GM19397 (cell line): ENCODE measurements around the gene SAMD3.
"Not testable (repeated sequence)": the region's sequence is repeated elsewhere in the genome, so short reads cannot be mapped to it uniquely, and the experiment has no call there.

Experiments used
- ATAC-seq: cut with Tn5 transposase; IDR thresholded peaks from one replicate; pipeline ENCODE4 v1.9.1; 2021; ENCODE audit warnings: mild to moderate bottlenecking, moderate library complexity; ENCODE audit not compliant: unreplicated experiment

The SAMD3 gene

GRCh38 chr6:130182466-130182865, 40.3 kb downstream of the SAMD3 start:
- no peak for ATAC-seq

- no peak for ATAC-seq
These were observed 44.1 kb downstream of the SAMD3 start for GRCh38 chr6:130178692-130179091.

- no peak for ATAC-seq
These were observed 46.4 kb downstream of the SAMD3 start for GRCh38 chr6:130176378-130176777.

- ATAC-seq, result not testable (repeated sequence)
These were observed 49.3 kb downstream of the SAMD3 start for GRCh38 chr6:130173377-130174004.

- not testable (repeated sequence) for ATAC-seq
These were observed 52.6 kb downstream of the SAMD3 start for GRCh38 chr6:130170160-130170559.

- ATAC-seq, result no peak
These were observed 55.1 kb downstream of the SAMD3 start for GRCh38 chr6:130167655-130168054.

- ATAC-seq, result no peak
These were observed 58.5 kb downstream of the SAMD3 start for GRCh38 chr6:130164251-130164650.

- ATAC-seq, result no peak
These were observed 59.5 kb downstream of the SAMD3 start for GRCh38 chr6:130163266-130163665.

- no peak for ATAC-seq
These were observed 60.3 kb downstream of the SAMD3 start for GRCh38 chr6:130162421-130162820.

GRCh38 chr6:130161683-130162404, 60.9 kb downstream of the SAMD3 start:
- no peak for ATAC-seq

- no peak for ATAC-seq
These were observed 62.8 kb downstream of the SAMD3 start for GRCh38 chr6:130159956-130160355.

- no peak for ATAC-seq
These were observed 64.2 kb downstream of the SAMD3 start for GRCh38 chr6:130158548-130158947.

GRCh38 chr6:130158056-130158455, 64.7 kb downstream of the SAMD3 start:
- ATAC-seq, result no peak

- ATAC-seq, result no peak
These were observed 65.8 kb downstream of the SAMD3 start for GRCh38 chr6:130156908-130157307.

GRCh38 chr6:130152908-130153510, 69.7 kb downstream of the SAMD3 start:
- no peak for ATAC-seq

GRCh38 chr6:130150906-130151305, 71.8 kb downstream of the SAMD3 start:
- ATAC-seq, result no peak

- not testable (repeated sequence) for ATAC-seq
These were observed 73.7 kb downstream of the SAMD3 start for GRCh38 chr6:130149016-130149415.

- no peak for ATAC-seq
These were observed 74.6 kb downstream of the SAMD3 start for GRCh38 chr6:130148181-130148580.

GRCh38 chr6:130147111-130147510, 75.6 kb downstream of the SAMD3 start:
- no peak for ATAC-seq

- no peak for ATAC-seq
These were observed 79.0 kb downstream of the SAMD3 start for GRCh38 chr6:130143709-130144108.

GRCh38 chr6:130140084-130140483, 82.7 kb downstream of the SAMD3 start:
- ATAC-seq, result no peak

- peak; percentile 10 for ATAC-seq
These were observed 83.9 kb downstream of the SAMD3 start for GRCh38 chr6:130138909-130139242.
